HG02623 (cell line): ENCODE results near the gene BEGAIN.

Source experiments
- ATAC-seq: cut with Tn5 transposase; IDR thresholded peaks from one replicate; pipeline ENCODE4 v1.9.1; 2021; ENCODE audit warnings: moderate library complexity; ENCODE audit not compliant: unreplicated experiment

The BEGAIN gene

GRCh38 chr14:100554696-100555320 lies 32.4 kb downstream of the BEGAIN start:
- no peak for ATAC-seq

GRCh38 chr14:100554082-100554677 lies 33.0 kb downstream of the BEGAIN start:
- no peak for ATAC-seq

- no peak for ATAC-seq
Observed at GRCh38 chr14:100553471-100553870, 33.7 kb downstream of the BEGAIN start.

- ATAC-seq, result no peak
Observed at GRCh38 chr14:100552524-100553125, 34.6 kb downstream of the BEGAIN start.

- no peak for ATAC-seq
Observed at GRCh38 chr14:100551056-100551455, 36.2 kb downstream of the BEGAIN start.

- ATAC-seq, result no peak
Observed at GRCh38 chr14:100549834-100550625, 37.2 kb downstream of the BEGAIN start.

GRCh38 chr14:100548939-100549338 lies 38.3 kb downstream of the BEGAIN start:
- ATAC-seq, result no peak

- no peak for ATAC-seq
Observed at GRCh38 chr14:100548295-100548655, 38.9 kb downstream of the BEGAIN start.

- ATAC-seq, result no peak
Observed at GRCh38 chr14:100547633-100548294, 39.5 kb downstream of the BEGAIN start.

GRCh38 chr14:100546051-100546443 lies 41.2 kb downstream of the BEGAIN start:
- no peak for ATAC-seq

- no peak for ATAC-seq
Observed at GRCh38 chr14:100545359-100545758, 41.9 kb downstream of the BEGAIN start.

GRCh38 chr14:100544506-100545141 lies 42.6 kb downstream of the BEGAIN start:
- ATAC-seq, result no peak

GRCh38 chr14:100543471-100544455 lies 43.5 kb downstream of the BEGAIN start:
- no peak for ATAC-seq

- no peak for ATAC-seq
Observed at GRCh38 chr14:100542619-100543205, 44.5 kb downstream of the BEGAIN start.

- ATAC-seq, result no peak
Observed at GRCh38 chr14:100541621-100542560, 45.3 kb downstream of the BEGAIN start.

GRCh38 chr14:100540926-100541620 lies 46.1 kb downstream of the BEGAIN start:
- no peak for ATAC-seq

- no peak for ATAC-seq
Observed at GRCh38 chr14:100540141-100540925, 46.9 kb downstream of the BEGAIN start.
